IMR-90 (cell line): ENCODE data around the gene ELK3. TPM values are rescaled to one million over a fixed set of nuclear protein-coding genes. Genes with fewer than 3 reads are reported as not detected.

Experiments used
- microRNA-seq, 2 experiments: library from miRNA; stranded (forward) in 1 of 2; unstranded in 1 of 2; fragments of 10-50 nt in 1 of 2; fragments of <30 nt in 1 of 2; gene quantifications in 1 of 2; microRNA quantifications in 1 of 2; one replicate each; pipeline versions ENCODE3 to v1.1.0; 2013 to 2020; ENCODE audit not compliant: insufficient read depth in 1 of 2, insufficient read length in 1 of 2, unreplicated experiment in 1 of 2
- polyA plus RNA-seq, 3 experiments: library from polyadenylated mRNA; depleted of rRNA; stranded (reverse); fragments of >200 nt; gene quantifications; 2 replicates each; pipeline ENCODE4 v1.2.3, GENCODE V29; 2012; ENCODE audit warnings: low replicate concordance in 1 of 3
- small RNA-seq, 5 experiments: library from RNA; depleted of rRNA; stranded (forward); fragments of <200 nt; gene quantifications; one replicate each; pipeline ENCODE3, GENCODE V24; 2012
- total RNA-seq: library from RNA; depleted of rRNA; stranded (reverse); fragments of >200 nt; gene quantifications from 2 replicates; pipeline ENCODE4 v1.2.3, GENCODE V29; 2012; rRNA removed

ELK3 gene
- total and polyA plus RNA-seq, 2 of the 4 experiments (the other 2 are of a cell fraction): 14.5 to 27.5 TPM

Small RNA genes lying within 50 kb of the gene (microRNA-seq; reads per million reads assigned to microRNA genes)
- not detected for gene RNU4-24P (ENCODE audit: insufficient read depth, insufficient read length)

Small RNA genes lying within 50 kb of the gene (small RNA-seq; reads per million reads assigned to genes)
- gene RNU4-24P: 0 reads per million in 5 experiments

Other genes with a start within 250 kb of the ELK3 start
- under 0.01 and 0.56 TPM in 2 replicates for gene HAL, start 198.0 kb upstream of the ELK3 start, total RNA-seq
- gene HAL, start 198.0 kb upstream of the ELK3 start, polyA plus RNA-seq (2012; rRNA removed): 0.02 TPM in 1 of 2 replicates, not detected in the other
- gene LTA4H, start 158.8 kb upstream of the ELK3 start, total RNA-seq: 41.0 and 76.7 TPM in 2 replicates
- 37.9 and 43.3 TPM in 2 replicates for gene LTA4H, start 158.8 kb upstream of the ELK3 start, polyA plus RNA-seq (2012; rRNA removed)
- 50.2 and 58.9 TPM in 2 replicates for gene CDK17, start 206.1 kb downstream of the ELK3 start, total RNA-seq
- gene CDK17, start 206.1 kb downstream of the ELK3 start, polyA plus RNA-seq (2012; rRNA removed): 14.5 and 15.4 TPM in 2 replicates